Lung (tissue), 12 donors: ENCODE measurements around the gene GALNT16. TPM values are rescaled to one million over a fixed set of nuclear protein-coding genes. Genes with fewer than 3 reads are reported as not detected.

Experiments
- ATAC-seq: fragments of 200-7000 bp; cut with Tn5 transposase; one replicate; pipeline ENCODE4 v1.9.1; 2020; ENCODE audit warnings: moderate number of reproducible peaks; ENCODE audit not compliant: insufficient read depth, low FRiP score
- DNase-seq, 3 donors: peaks; one replicate each; pipeline ENCODE4 v3.0.0-alpha.2; 2013 to 2017
- H3K27ac ChIP-seq, 2 donors: one replicate each; pipeline ENCODE4 v1.5.1; 2013; ENCODE audit warnings: mild to moderate bottlenecking in 2 of 2, moderate library complexity in 2 of 2, control low read depth in 1 of 2, inconsistent platforms in 1 of 2, low read depth in 1 of 2, low read length in 1 of 2
- H3K27me3 ChIP-seq, 3 donors: one replicate each; pipeline ENCODE4 v1.5.1; 2013; ENCODE audit warnings: low read length in 2 of 3; ENCODE audit not compliant: control insufficient read depth in 3 of 3, insufficient read depth in 3 of 3
- H3K36me3 ChIP-seq, 4 donors: one replicate each; pipeline ENCODE4 v1.5.1; 2013; ENCODE audit warnings: low read length in 4 of 4, mild to moderate bottlenecking in 1 of 4, moderate library complexity in 1 of 4; ENCODE audit not compliant: control insufficient read depth in 4 of 4, insufficient read depth in 4 of 4
- H3K4me1 ChIP-seq, 5 donors: one replicate each; pipeline ENCODE4 v1.5.1; 2013; ENCODE audit warnings: low read length in 5 of 5, mild to moderate bottlenecking in 2 of 5, moderate library complexity in 1 of 5; ENCODE audit not compliant: control insufficient read depth in 5 of 5, insufficient read depth in 5 of 5
- H3K4me3 ChIP-seq: one replicate; pipeline ENCODE4 v1.5.1; 2013; ENCODE audit warnings: mild to moderate bottlenecking, control low read depth, moderate library complexity
- H3K9ac ChIP-seq, 2 donors: one replicate each; pipeline ENCODE4 v1.5.1; 2013; ENCODE audit warnings: low read length in 2 of 2, control low read depth in 1 of 2; ENCODE audit not compliant: insufficient read depth in 1 of 2
- H3K9me3 ChIP-seq, 4 donors: one replicate each; pipeline ENCODE4 v1.5.1; 2013; ENCODE audit warnings: low read length in 3 of 4, mild to moderate bottlenecking in 1 of 4, moderate library complexity in 1 of 4; ENCODE audit not compliant: control insufficient read depth in 4 of 4, insufficient read depth in 3 of 4
- CTCF ChIP-seq: IDR thresholded peaks from 2 replicates; pipeline ENCODE4 v1.5.1; 2012; ENCODE audit warnings: mild to moderate bottlenecking; ENCODE audit errors: control extremely low read depth, extremely low read depth
- WGBS, 2 donors: extraction: QIAGEN DNeasy Blood & Tissue Kit; methylation state at CpG; one replicate each; pipeline ENCODE4 v1.1.7; 2013; 5-methylcytosine and 5-hydroxymethylcytosine counted together
- polyA plus RNA-seq, 2 donors: library from polyadenylated mRNA; stranded (reverse); fragments of 200-250 nt; gene quantifications; one replicate each; pipeline ENCODE4 v1.2.1, GENCODE V29; 2013
- total RNA-seq, 2 donors: library from RNA; depleted of rRNA in 1 of 2; stranded (reverse); fragments of >200 nt in 1 of 2; gene quantifications; one replicate each; pipeline ENCODE4 v1.2.1, GENCODE V29; 2014 to 2021
- donor health status: control.
- donor health status: control.
- donor health status: Bipolar disorder and iron deficiency.
- donor health status: healthy.
- donor health status: DM: yes; HTN: yes; CAD: no.

The GALNT16 gene
- total and polyA plus RNA-seq, 4 donors = 0.27 to 4.1 (median 1.4) TPM

- DNase-seq (no peak), ATAC-seq (no peak)
- TF ChIP-seq CTCF = no peak
- Histone ChIP-seq H3K9me3 (no peaks in the 10 kb centered on the region), H3K27ac (no peak overlapping the region), H3K36me3 (no peaks in the 10 kb centered on the region), H3K4me1 (peaks cover 0 to 7% (median 4%) of the 10 kb centered on the region in 5 donors), H3K4me3 (no peak overlapping the region), H3K27me3 (no peaks in the 10 kb centered on the region), H3K9ac (no peak overlapping the region)
- WGBS, 2 donors = 79 to 88% methylated on average over 7 of the region's 7 CpGs
Observed at GRCh38 chr14:69285661-69286255, 25.8 kb downstream of the GALNT16 start.

- ATAC-seq (no peak), DNase-seq (peak in 1 of 3 donors; percentile 14)
- Histone ChIP-seq H3K4me1 (peaks cover 0 to 15% (median 4%) of the 10 kb centered on the region in 5 donors), H3K27me3 (no peaks in the 10 kb centered on the region), H3K9ac (peak overlapping the region in 1 of 2 donors; percentile 28), H3K4me3 (no peak overlapping the region), H3K36me3 (no peaks in the 10 kb centered on the region), H3K9me3 (peaks cover 0 to 2% (median 0%) of the 10 kb centered on the region in 4 donors), H3K27ac (peak overlapping the region in 1 of 2 donors; percentile 35)
- TF ChIP-seq CTCF = no peak
- WGBS, 2 donors = 79 to 87% methylated on average over 9 of the region's 9 CpGs
Observed at GRCh38 chr14:69287098-69288010, 27.4 kb downstream of the GALNT16 start.

GRCh38 chr14:69288011-69288771 lies 28.2 kb downstream of the GALNT16 start:
- DNase-seq (peak in 2 of 3 donors; percentile 24 to 44), ATAC-seq (no peak)
- Histone ChIP-seq H3K27me3 (no peaks in the 10 kb centered on the region), H3K4me1 (peaks cover 0 to 18% (median 4%) of the 10 kb centered on the region in 5 donors), H3K9ac (peak overlapping the region in 1 of 2 donors; percentile 28), H3K9me3 (peaks cover 0 to 2% (median 0%) of the 10 kb centered on the region in 4 donors), H3K36me3 (no peaks in the 10 kb centered on the region), H3K4me3 (no peak overlapping the region), H3K27ac (peak overlapping the region in 1 of 2 donors; percentile 36)
- TF ChIP-seq CTCF = no peak
- WGBS, 2 donors = 71 to 74% methylated on average over 8 of the region's 8 CpGs
